ENCODE results near the gene MANEAL.
A peak's percentile ranks its signal among the peaks of the same experiment; 100 is the strongest.
"Not testable (repeated sequence)": the region's sequence is repeated elsewhere in the genome, so short reads cannot be mapped to it uniquely, and the experiment has no call there.

Gene MANEAL

GRCh38 chr1:37793773-37794371 lies at the start of gene MANEAL:
MANEAL (plus strand) TSS chr1:37793847; CDS start chr1:37794183, 336 bp downstream.
- no peak for DNase-seq

GRCh38 chr1:37746806-37747205 lies 46.8 kb upstream of the MANEAL start:
- DNase-seq: no peak

- DNase-seq: no peak
Observed at GRCh38 chr1:37748565-37748964, 45.1 kb upstream of the MANEAL start.

GRCh38 chr1:37752213-37752582 lies 41.4 kb upstream of the MANEAL start:
- DNase-seq: no peak

- no peak for DNase-seq
Observed at GRCh38 chr1:37752583-37753471, 40.8 kb upstream of the MANEAL start.

- no peak for DNase-seq
Observed at GRCh38 chr1:37753473-37754321, 40.0 kb upstream of the MANEAL start.

GRCh38 chr1:37755290-37755689 lies 38.4 kb upstream of the MANEAL start:
- DNase-seq: no peak

GRCh38 chr1:37755951-37756560 lies 37.6 kb upstream of the MANEAL start:
- no peak for DNase-seq

- no peak for DNase-seq
Observed at GRCh38 chr1:37759451-37759850, 34.2 kb upstream of the MANEAL start.

- DNase-seq: no peak
Observed at GRCh38 chr1:37761416-37762095, 32.1 kb upstream of the MANEAL start.

- DNase-seq: no peak
Observed at GRCh38 chr1:37762516-37762915, 31.1 kb upstream of the MANEAL start.

- no peak for DNase-seq
Observed at GRCh38 chr1:37763791-37764413, 29.7 kb upstream of the MANEAL start.

- no peak for DNase-seq
Observed at GRCh38 chr1:37764414-37764825, 29.2 kb upstream of the MANEAL start.

- DNase-seq: peak; percentile 30
Observed at GRCh38 chr1:37764888-37765441, 28.7 kb upstream of the MANEAL start, which contains the start of gene EPHA10. EPHA10 (minus strand) TSS chr1:37765120; CDS start chr1:37765066, 54 bp downstream.

GRCh38 chr1:37765916-37766664 lies 27.6 kb upstream of the MANEAL start:
- no peak for DNase-seq

GRCh38 chr1:37767488-37767887 lies 26.2 kb upstream of the MANEAL start:
- DNase-seq: no peak

GRCh38 chr1:37771440-37771839 lies 22.2 kb upstream of the MANEAL start:
- DNase-seq: not testable (repeated sequence)

GRCh38 chr1:37776946-37777516 lies 16.6 kb upstream of the MANEAL start:
- no peak for DNase-seq

GRCh38 chr1:37778654-37779053 lies 15.0 kb upstream of the MANEAL start:
- DNase-seq: no peak

- DNase-seq: no peak
Observed at GRCh38 chr1:37782491-37782890, 11.2 kb upstream of the MANEAL start.
